Measurements from ENCODE around the gene DMD.

- no peak for TF ChIP-seq CTCF (IDR thresholded peaks at IDR 0.05)
- no peak for TF ChIP-seq POLR2A (IDR thresholded peaks at IDR 0.05)
Measured at GRCh38 chrX:31307952-31308351, 1903.4 kb downstream of the DMD start.
